Epithelial cell of proximal tubule (primary cell): ENCODE results near the gene GGT7. TPM values are rescaled to one million over a fixed set of nuclear protein-coding genes. Genes with fewer than 3 reads are reported as not detected.

Source experiments
- DNase-seq: peaks from one replicate; pipeline ENCODE4 v3.0.0-alpha.2; 2011; ENCODE audit warnings: low read depth
- H3K4me3 ChIP-seq: 2 replicates; pipeline ENCODE4 v1.5.1; 2011; ENCODE audit warnings: low read depth, mild to moderate bottlenecking, low read length
- total RNA-seq: library from RNA; depleted of rRNA; stranded (reverse); fragments of >200 nt; gene quantifications from 2 replicates; pipeline ENCODE4 v1.2.3, GENCODE V29; 2015
- TF ChIP-seq, protein P1 (sequence below): conservative IDR thresholded peaks from 2 replicates; pipeline ENCODE4 v1.5.1; 2012; ENCODE audit warnings: low read depth, mild to moderate bottlenecking, low read length

The GGT7 gene
- total RNA-seq, 1 donor from 2014 or later, result 9.2 TPM

GRCh38 chr20:34849778-34850177 lies 22.9 kb downstream of the GGT7 start:
- TF ChIP-seq, protein P1, sequence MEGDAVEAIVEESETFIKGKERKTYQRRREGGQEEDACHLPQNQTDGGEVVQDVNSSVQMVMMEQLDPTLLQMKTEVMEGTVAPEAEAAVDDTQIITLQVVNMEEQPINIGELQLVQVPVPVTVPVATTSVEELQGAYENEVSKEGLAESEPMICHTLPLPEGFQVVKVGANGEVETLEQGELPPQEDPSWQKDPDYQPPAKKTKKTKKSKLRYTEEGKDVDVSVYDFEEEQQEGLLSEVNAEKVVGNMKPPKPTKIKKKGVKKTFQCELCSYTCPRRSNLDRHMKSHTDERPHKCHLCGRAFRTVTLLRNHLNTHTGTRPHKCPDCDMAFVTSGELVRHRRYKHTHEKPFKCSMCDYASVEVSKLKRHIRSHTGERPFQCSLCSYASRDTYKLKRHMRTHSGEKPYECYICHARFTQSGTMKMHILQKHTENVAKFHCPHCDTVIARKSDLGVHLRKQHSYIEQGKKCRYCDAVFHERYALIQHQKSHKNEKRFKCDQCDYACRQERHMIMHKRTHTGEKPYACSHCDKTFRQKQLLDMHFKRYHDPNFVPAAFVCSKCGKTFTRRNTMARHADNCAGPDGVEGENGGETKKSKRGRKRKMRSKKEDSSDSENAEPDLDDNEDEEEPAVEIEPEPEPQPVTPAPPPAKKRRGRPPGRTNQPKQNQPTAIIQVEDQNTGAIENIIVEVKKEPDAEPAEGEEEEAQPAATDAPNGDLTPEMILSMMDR, result no peak
- no peak for DNase-seq
- no peak overlapping the region for H3K4me3 ChIP-seq

GRCh38 chr20:34848597-34848996 lies 24.1 kb downstream of the GGT7 start:
- no peak overlapping the region for H3K4me3 ChIP-seq
- TF ChIP-seq, protein P1, result no peak
- DNase-seq, result no peak

GRCh38 chr20:34843421-34843820 lies 29.2 kb downstream of the GGT7 start:
- H3K4me3 ChIP-seq, result no peak overlapping the region
- no peak for DNase-seq
- TF ChIP-seq, protein P1, result no peak

GRCh38 chr20:34842143-34842542 lies 30.5 kb downstream of the GGT7 start:
- TF ChIP-seq, protein P1, result no peak
- no peak overlapping the region for H3K4me3 ChIP-seq
- DNase-seq, result no peak

- no peak overlapping the region for H3K4me3 ChIP-seq
- TF ChIP-seq, protein P1, result peak; percentile 42
- no peak for DNase-seq
Measured at GRCh38 chr20:34834459-34834893, 38.2 kb downstream of the GGT7 start.

GRCh38 chr20:34831936-34832335 lies 40.7 kb downstream of the GGT7 start:
- DNase-seq, result no peak
- TF ChIP-seq, protein P1, result no peak
- no peak overlapping the region for H3K4me3 ChIP-seq

DNA sequence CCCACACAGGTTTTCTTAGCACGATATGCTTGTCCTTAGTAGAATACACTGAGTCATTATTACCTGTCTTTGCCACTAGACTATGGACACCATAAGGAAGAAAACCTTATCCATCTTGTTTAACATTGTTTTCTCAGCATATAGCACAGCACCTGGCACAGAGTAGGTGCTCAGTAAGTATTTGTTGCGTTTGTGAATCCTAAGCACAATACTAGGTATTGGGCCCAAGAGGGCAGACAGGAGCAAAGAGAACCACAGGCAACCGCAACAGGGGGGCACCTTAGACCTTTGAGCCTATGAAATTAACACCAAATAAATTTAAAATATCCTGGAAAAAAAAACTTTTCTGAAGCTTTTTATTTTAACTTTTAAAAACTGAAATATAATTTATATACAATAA lies 43.5 kb downstream of the GGT7 start:
- no peak for DNase-seq
- TF ChIP-seq, protein P1, result no peak
- H3K4me3 ChIP-seq, result no peak overlapping the region
